Colonic mucosa (tissue), 4 donors: ENCODE measurements around the gene WNK1. TPM values are rescaled to one million over a fixed set of nuclear protein-coding genes. Genes with fewer than 3 reads are reported as not detected.

Source experiments
- DNase-seq: peaks from one replicate; pipeline ENCODE4 v3.0.0-alpha.2; 2020
- H3K27ac ChIP-seq: fragments of 200-600 bp; one replicate; pipeline ENCODE4 v1.8.0; 2021
- H3K27me3 ChIP-seq: fragments of 200-600 bp; one replicate; pipeline ENCODE4 v1.8.0; 2021
- H3K36me3 ChIP-seq: fragments of 200-600 bp; one replicate; pipeline ENCODE4 v1.8.0; 2021
- H3K4me1 ChIP-seq: fragments of 200-600 bp; one replicate; pipeline ENCODE4 v1.8.0; 2021; ENCODE audit warnings: mild to moderate bottlenecking
- H3K4me3 ChIP-seq: fragments of 200-600 bp; one replicate; pipeline ENCODE4 v1.8.0; 2021
- H3K9ac ChIP-seq, 2 donors: one replicate each; pipeline ENCODE4 v1.7.0; 2013; ENCODE audit warnings: control low read depth in 2 of 2, low read depth in 2 of 2, low read length in 2 of 2
- H3K9me3 ChIP-seq: fragments of 200-600 bp; one replicate; pipeline ENCODE4 v1.8.0; 2021
- intact Hi-C: fragments of 100-400 bp; cut with DNase I; formaldehyde crosslinking; loops from one replicate; pipeline ENCODE4 v1.14.1; 2022
- total RNA-seq, 2 donors: library from RNA; stranded (reverse); fragmentation: NEBNext Ultra II Directional in 1 of 2; extraction: Animal tissue kit (Norgen Biotek cat#: 25700) in 1 of 2; gene quantifications; one replicate each; pipeline ENCODE4 v1.2.1, GENCODE V29; 2021
- TF ChIP-seq, protein P1 (sequence below): fragments of 200-600 bp; IDR thresholded peaks from one replicate; pipeline ENCODE4 v1.8.0; 2022; ENCODE audit warnings: antibody characterized with exemption, mild to moderate bottlenecking
- donor health status: healthy.
- donor health status: DM: no; HTN: no; CAD: no.
- donor health status: DM: no; HTN: no; CAD: no.

Gene WNK1
- total RNA-seq, 2 donors from 2014 or later = 81.8 to 85.8 TPM

DNA sequence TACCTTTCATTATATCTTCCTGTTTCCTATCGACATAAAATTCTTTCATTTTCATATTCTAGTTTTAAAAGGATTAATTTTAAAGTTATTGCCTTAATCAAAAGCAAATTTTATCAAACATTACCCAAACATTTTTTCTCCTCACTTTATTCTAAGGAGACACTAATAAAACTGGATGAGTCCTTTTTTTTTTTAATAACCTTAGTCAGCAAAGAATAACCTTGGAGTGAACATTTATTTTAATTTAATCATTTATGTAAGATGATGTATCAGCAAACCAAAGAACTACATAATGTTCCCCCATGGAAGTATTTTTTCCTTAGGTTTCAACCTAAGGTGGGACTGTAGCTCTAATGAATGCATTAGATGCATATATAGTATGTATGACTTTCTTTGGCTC is 113.2 kb downstream of the WNK1 start:
- DNase-seq = no peak
- TF ChIP-seq, protein P1, sequence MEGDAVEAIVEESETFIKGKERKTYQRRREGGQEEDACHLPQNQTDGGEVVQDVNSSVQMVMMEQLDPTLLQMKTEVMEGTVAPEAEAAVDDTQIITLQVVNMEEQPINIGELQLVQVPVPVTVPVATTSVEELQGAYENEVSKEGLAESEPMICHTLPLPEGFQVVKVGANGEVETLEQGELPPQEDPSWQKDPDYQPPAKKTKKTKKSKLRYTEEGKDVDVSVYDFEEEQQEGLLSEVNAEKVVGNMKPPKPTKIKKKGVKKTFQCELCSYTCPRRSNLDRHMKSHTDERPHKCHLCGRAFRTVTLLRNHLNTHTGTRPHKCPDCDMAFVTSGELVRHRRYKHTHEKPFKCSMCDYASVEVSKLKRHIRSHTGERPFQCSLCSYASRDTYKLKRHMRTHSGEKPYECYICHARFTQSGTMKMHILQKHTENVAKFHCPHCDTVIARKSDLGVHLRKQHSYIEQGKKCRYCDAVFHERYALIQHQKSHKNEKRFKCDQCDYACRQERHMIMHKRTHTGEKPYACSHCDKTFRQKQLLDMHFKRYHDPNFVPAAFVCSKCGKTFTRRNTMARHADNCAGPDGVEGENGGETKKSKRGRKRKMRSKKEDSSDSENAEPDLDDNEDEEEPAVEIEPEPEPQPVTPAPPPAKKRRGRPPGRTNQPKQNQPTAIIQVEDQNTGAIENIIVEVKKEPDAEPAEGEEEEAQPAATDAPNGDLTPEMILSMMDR = no peak
- H3K9ac ChIP-seq = no peak overlapping the region
- no peaks in the 10 kb centered on the region for H3K9me3 ChIP-seq
- H3K36me3 ChIP-seq = peaks cover 4% of the 10 kb centered on the region
- H3K4me3 ChIP-seq = no peak overlapping the region
- intact Hi-C loops = no loop called here
- H3K27me3 ChIP-seq = no peaks in the 10 kb centered on the region
- no peaks in the 10 kb centered on the region for H3K4me1 ChIP-seq
- no peak overlapping the region for H3K27ac ChIP-seq

DNA sequence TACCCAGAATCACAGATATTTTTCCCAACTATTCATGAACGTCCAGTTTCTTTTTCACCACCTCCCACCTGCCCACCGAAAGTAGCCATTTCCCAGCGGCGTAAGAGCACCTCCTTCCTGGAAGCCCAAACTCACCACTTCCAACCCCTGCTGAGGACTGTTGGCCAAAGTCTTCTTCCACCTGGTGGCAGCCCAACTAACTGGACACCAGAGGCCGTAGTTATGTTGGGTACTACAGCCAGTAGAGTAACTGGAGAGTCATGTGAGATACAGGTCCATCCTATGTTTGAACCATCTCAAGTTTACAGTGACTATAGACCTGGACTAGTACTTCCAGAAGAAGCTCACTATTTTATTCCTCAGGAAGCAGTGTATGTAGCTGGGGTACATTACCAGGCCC is 115.5 kb downstream of the WNK1 start:
- H3K36me3 ChIP-seq = no peaks in the 10 kb centered on the region
- intact Hi-C loops = no loop called here
- H3K27me3 ChIP-seq = no peaks in the 10 kb centered on the region
- no peak overlapping the region for H3K4me3 ChIP-seq
- no peaks in the 10 kb centered on the region for H3K9me3 ChIP-seq
- TF ChIP-seq, protein P1 = no peak
- no peak for DNase-seq
- no peaks in the 10 kb centered on the region for H3K4me1 ChIP-seq
- no peak overlapping the region for H3K9ac ChIP-seq
- H3K27ac ChIP-seq = no peak overlapping the region

DNA sequence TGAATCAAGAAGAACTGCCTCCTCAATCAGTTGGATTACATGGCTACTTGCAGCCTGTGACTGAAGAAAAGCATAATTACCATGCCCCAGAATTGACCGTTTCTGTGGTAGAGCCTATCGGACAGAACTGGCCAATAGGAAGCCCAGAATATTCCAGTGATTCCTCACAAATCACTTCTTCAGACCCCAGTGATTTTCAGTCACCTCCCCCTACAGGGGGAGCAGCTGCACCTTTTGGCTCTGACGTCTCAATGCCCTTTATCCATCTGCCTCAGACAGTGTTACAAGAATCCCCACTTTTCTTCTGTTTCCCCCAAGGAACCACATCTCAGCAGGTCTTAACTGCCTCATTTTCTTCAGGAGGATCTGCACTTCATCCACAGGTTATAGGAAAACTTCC is 116.3 kb downstream of the WNK1 start:
- Histone ChIP-seq H3K9me3 (no peaks in the 10 kb centered on the region), H3K9ac (no peak overlapping the region), H3K4me3 (no peak overlapping the region), H3K4me1 (no peaks in the 10 kb centered on the region), H3K27me3 (no peaks in the 10 kb centered on the region), H3K27ac (no peak overlapping the region), H3K36me3 (no peaks in the 10 kb centered on the region)
- DNase-seq = no peak
- TF ChIP-seq, protein P1 = no peak
- intact Hi-C loops = no loop called here

DNA sequence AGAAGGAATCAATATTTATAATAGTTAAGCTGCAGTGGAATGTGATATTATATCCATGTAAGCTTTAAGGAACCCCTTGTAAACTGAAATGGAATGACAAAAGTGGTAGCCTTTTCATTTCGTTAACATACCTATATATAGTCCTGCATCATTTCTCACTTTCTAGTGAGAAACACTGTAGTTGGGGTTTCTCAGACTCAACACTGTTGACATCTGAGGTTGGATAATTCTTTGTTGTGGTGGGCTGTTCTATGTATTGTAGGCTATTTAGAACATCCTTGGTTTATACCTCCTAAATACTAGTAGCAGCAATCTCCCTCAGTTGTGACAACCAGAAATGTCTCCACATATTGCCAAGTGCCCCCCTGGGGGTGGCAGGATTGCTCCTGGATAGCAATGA is 118.0 kb downstream of the WNK1 start:
- Histone ChIP-seq H3K27ac (no peak overlapping the region), H3K4me1 (no peaks in the 10 kb centered on the region), H3K4me3 (no peak overlapping the region), H3K27me3 (no peaks in the 10 kb centered on the region), H3K9me3 (no peaks in the 10 kb centered on the region), H3K9ac (no peak overlapping the region), H3K36me3 (peaks cover 4% of the 10 kb centered on the region)
- TF ChIP-seq, protein P1 = no peak
- DNase-seq = no peak
- intact Hi-C loops = no loop called here

DNA sequence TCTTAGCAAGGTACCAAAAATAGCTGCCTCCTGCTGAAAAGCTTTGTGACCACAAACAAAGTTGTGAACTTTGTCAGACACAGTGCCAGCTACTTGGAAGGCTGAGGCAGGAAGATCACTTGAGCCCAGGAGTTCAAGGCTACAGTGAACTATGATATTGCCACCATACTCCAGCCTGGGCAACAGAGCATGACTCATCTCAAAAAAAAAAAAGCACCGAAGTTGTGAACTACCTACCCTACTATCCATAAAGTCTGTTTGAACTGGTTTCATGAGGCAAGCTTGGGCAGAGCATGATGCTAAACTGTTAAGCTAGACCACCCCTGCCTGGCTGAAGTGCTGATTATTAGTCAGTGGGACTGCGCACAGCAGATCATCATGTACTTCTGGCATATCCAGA is 121.6 kb downstream of the WNK1 start:
- TF ChIP-seq, protein P1 = no peak
- Histone ChIP-seq H3K9ac (no peak overlapping the region), H3K4me3 (no peak overlapping the region), H3K4me1 (no peaks in the 10 kb centered on the region), H3K9me3 (no peaks in the 10 kb centered on the region), H3K36me3 (peaks cover 4% of the 10 kb centered on the region), H3K27ac (no peak overlapping the region), H3K27me3 (no peaks in the 10 kb centered on the region)
- intact Hi-C loops = no loop called here
- DNase-seq = no peak

DNA sequence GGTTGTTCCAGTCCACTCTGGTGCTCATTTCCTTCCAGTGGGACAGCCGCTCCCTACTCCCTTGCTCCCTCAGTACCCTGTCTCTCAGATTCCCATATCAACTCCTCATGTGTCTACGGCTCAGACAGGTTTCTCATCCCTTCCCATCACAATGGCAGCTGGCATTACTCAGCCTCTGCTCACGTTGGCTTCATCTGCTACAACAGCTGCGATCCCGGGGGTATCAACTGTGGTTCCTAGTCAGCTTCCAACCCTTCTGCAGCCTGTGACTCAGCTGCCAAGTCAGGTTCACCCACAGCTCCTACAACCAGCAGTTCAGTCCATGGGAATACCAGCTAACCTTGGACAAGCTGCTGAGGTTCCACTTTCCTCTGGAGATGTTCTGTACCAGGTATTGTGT is 127.3 kb downstream of the WNK1 start:
- TF ChIP-seq, protein P1 = no peak

More for the DNA sequence above, 127.3 kb downstream of the WNK1 start:
- Histone ChIP-seq H3K27ac (no peak overlapping the region), H3K36me3 (peaks cover 36% of the 10 kb centered on the region), H3K4me1 (no peaks in the 10 kb centered on the region), H3K4me3 (no peak overlapping the region), H3K9ac (no peak overlapping the region), H3K9me3 (no peaks in the 10 kb centered on the region), H3K27me3 (no peaks in the 10 kb centered on the region)
- no peak for DNase-seq
- intact Hi-C loops = no loop called here
